Activated CD8-positive, alpha-beta memory T cell treated with anti-CD3 and anti-CD28 coated beads, Interleukin-2, amount 50 U/mL, for 1 hour (primary cell): ENCODE measurements around the gene PSAP.

Experiments used
- DNase-seq: peaks from one replicate; pipeline ENCODE4 v3.0.0-alpha.2; 2020; ENCODE audit errors: extremely low read depth

Gene PSAP

GRCh38 chr10:71784679-71785272 is 66.3 kb downstream of the PSAP start:
- no peak for DNase-seq

- DNase-seq, result no peak
These were observed 67.0 kb downstream of the PSAP start for GRCh38 chr10:71783917-71784678.

- DNase-seq, result no peak
These were observed 68.0 kb downstream of the PSAP start for GRCh38 chr10:71782917-71783490.

- DNase-seq, result no peak
These were observed 68.7 kb downstream of the PSAP start for GRCh38 chr10:71782221-71782916.

GRCh38 chr10:71780719-71781118 is 70.3 kb downstream of the PSAP start:
- no peak for DNase-seq

GRCh38 chr10:71780156-71780555 is 70.9 kb downstream of the PSAP start:
- DNase-seq, result no peak

GRCh38 chr10:71779641-71780040 is 71.4 kb downstream of the PSAP start:
- DNase-seq, result no peak

GRCh38 chr10:71778071-71778825 is 72.8 kb downstream of the PSAP start:
- no peak for DNase-seq

- no peak for DNase-seq
These were observed 73.7 kb downstream of the PSAP start for GRCh38 chr10:71777213-71777985.

- no peak for DNase-seq
These were observed 74.5 kb downstream of the PSAP start for GRCh38 chr10:71776481-71776925.

- no peak for DNase-seq
These were observed 75.9 kb downstream of the PSAP start for GRCh38 chr10:71774916-71775702.

GRCh38 chr10:71773221-71773971 is 77.7 kb downstream of the PSAP start, which contains the start of gene VSIR:
VSIR (minus strand) TSS chr10:71773520; CDS start chr10:71773439, 81 bp downstream.
- peak; percentile 68 for DNase-seq

GRCh38 chr10:71772832-71773220 is 78.2 kb downstream of the PSAP start:
- DNase-seq, result no peak

GRCh38 chr10:71771821-71772617 is 79.0 kb downstream of the PSAP start:
- DNase-seq, result no peak

- no peak for DNase-seq
These were observed 79.8 kb downstream of the PSAP start for GRCh38 chr10:71771204-71771603.

GRCh38 chr10:71770789-71771188 is 80.3 kb downstream of the PSAP start:
- no peak for DNase-seq

GRCh38 chr10:71770255-71770654 is 80.8 kb downstream of the PSAP start:
- no peak for DNase-seq

GRCh38 chr10:71769279-71769823 is 81.7 kb downstream of the PSAP start:
- no peak for DNase-seq
